ENCODE measurements around the gene TUSC1. TPM values are rescaled to one million over a fixed set of nuclear protein-coding genes. Genes with fewer than 3 reads are reported as not detected.
A peak's percentile ranks its signal among the peaks of the same experiment; 100 is the strongest.
"Not testable (repeated sequence)": the region's sequence is repeated elsewhere in the genome, so short reads cannot be mapped to it uniquely, and the experiment has no call there.

The TUSC1 gene
- total and polyA plus RNA-seq, 2 donors (not counting 3 experiments of a cell fraction or from before 2014, with no cell fraction given) = 9.5 to 12.1 TPM

DNA sequence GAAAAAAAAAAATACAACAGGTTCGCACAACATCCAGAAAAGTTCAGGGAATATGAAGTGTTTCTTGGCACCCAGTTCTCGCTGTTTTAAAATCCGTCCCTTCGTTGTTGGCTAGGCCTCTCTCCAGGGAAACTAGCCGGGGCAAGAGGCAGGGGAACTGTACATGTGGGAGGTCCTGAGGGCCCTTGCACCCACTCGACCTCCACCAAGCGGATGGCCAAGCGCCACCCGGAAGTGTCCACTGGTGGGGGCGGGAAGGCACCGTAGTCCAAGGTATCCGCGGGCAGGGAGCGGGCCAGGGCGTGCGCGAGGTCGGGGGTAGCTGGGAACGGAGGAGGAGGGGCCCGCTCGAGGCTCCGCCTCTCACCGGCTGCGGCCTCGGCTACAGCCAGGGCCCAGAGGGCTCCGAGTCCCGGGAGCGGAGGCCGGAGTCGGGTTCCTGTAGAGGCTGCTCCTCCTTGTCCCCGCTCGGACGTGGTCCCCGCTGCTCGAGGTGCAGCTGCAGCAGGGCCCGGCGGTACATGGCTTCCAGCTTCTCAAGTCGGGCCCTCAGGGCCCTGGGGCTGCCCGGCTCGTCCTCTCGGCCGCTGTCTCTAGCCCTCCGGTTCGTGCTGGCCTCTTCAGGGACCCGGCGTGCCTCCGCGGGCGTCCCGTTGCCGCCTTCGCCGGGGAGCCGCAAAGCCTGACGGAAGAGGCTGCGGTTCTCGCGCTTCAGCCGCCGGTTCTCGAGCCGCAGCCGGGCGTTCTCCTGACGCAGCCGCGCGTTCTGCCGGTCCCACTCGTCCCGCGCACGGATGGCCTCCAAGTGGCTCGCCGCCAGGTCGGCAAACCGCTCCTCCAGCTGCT is 720 bp downstream of the TUSC1 start:
- Histone ChIP-seq H3K4me1 (ENCODE audit: control insufficient read depth, extremely low read depth, insufficient read depth, low read length) (peaks cover 18% of the 10 kb centered on the region), H3K27ac (ENCODE audit: insufficient read depth, low read depth, low read length) (peak overlapping the region; percentile 67), H3K27me3 (ENCODE audit: control insufficient read depth in 2 of 2, insufficient read depth in 2 of 2, low read length in 2 of 2) (no peaks in the 10 kb centered on the region), H3K9ac (replicated peaks; ENCODE audit: extremely low read depth, insufficient read depth, low read length) (peak overlapping the region; percentile 87), H2AFZ (ENCODE audit: low read depth, low read length) (peak overlapping the region; percentile 80), H3K9me3 (replicated peaks; ENCODE audit: control insufficient read depth, insufficient read depth, low read length) (no peaks in the 10 kb centered on the region), H4K20me1 (replicated peaks; ENCODE audit: control insufficient read depth, extremely low read depth, insufficient read depth, low read length) (no peaks in the 10 kb centered on the region), H3K4me3 (replicated peaks in 1 of 3; ENCODE audit: insufficient read depth in 1 of 3, low read depth in 1 of 3, low read length in 3 of 3) (peak overlapping the region; percentile 16 to 70 (median 68)), H3K9me1 (replicated peaks; ENCODE audit: control insufficient read depth, extremely low read depth, insufficient read depth, low read length) (no peaks in the 10 kb centered on the region), H3K36me3 (ENCODE audit: control insufficient read depth in 2 of 2, extremely low read depth in 1 of 2, insufficient read depth in 2 of 2, low read length in 2 of 2) (no peaks in the 10 kb centered on the region), H3K79me2 (ENCODE audit: control insufficient read depth, insufficient read depth, low read length) (no peaks in the 10 kb centered on the region), H3K4me2 (ENCODE audit: insufficient read depth, low read length) (peak overlapping the region; percentile 55)
- peak; percentile 85 for TF ChIP-seq POLR2A (IDR thresholded peaks at IDR 0.05; ENCODE audit: low read depth, low read length)
- peak; percentile 15 for TF ChIP-seq MYC (IDR thresholded peaks at IDR 0.05; ENCODE audit: low read depth, low read length)
- TF ChIP-seq FOS (IDR thresholded peaks at IDR 0.05; ENCODE audit: borderline replicate concordance, insufficient read depth, low read length) = no peak
- no peak for TF ChIP-seq EZH2 (IDR thresholded peaks at IDR 0.05; ENCODE audit: borderline replicate concordance, low read depth, low read length, severe bottlenecking)
- TF ChIP-seq POLR2AphosphoS5 (IDR thresholded peaks at IDR 0.05; ENCODE audit: insufficient read depth, low read depth, low read length) = peak; percentile 86
- TF ChIP-seq, protein P1, sequence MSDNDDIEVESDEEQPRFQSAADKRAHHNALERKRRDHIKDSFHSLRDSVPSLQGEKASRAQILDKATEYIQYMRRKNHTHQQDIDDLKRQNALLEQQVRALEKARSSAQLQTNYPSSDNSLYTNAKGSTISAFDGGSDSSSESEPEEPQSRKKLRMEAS (IDR thresholded peaks at IDR 0.05; ENCODE audit: insufficient read depth, insufficient read length) = no peak
- no peak for TF ChIP-seq GATA2 (IDR thresholded peaks at IDR 0.05; ENCODE audit: insufficient read depth, insufficient read length, low read depth, low read length)
- TF ChIP-seq JUN (IDR thresholded peaks at IDR 0.05; ENCODE audit: borderline replicate concordance, insufficient read depth, insufficient read length, low read depth) = no peak
- TF ChIP-seq, protein P2, sequence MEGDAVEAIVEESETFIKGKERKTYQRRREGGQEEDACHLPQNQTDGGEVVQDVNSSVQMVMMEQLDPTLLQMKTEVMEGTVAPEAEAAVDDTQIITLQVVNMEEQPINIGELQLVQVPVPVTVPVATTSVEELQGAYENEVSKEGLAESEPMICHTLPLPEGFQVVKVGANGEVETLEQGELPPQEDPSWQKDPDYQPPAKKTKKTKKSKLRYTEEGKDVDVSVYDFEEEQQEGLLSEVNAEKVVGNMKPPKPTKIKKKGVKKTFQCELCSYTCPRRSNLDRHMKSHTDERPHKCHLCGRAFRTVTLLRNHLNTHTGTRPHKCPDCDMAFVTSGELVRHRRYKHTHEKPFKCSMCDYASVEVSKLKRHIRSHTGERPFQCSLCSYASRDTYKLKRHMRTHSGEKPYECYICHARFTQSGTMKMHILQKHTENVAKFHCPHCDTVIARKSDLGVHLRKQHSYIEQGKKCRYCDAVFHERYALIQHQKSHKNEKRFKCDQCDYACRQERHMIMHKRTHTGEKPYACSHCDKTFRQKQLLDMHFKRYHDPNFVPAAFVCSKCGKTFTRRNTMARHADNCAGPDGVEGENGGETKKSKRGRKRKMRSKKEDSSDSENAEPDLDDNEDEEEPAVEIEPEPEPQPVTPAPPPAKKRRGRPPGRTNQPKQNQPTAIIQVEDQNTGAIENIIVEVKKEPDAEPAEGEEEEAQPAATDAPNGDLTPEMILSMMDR (IDR thresholded peaks at IDR 0.05; ENCODE audit: extremely low read depth in 1 of 2, insufficient read depth in 1 of 2, low read depth in 1 of 2, low read length in 2 of 2) = no peak
- no TSS peak for BruUV-seq (replicated peaks)
- dilution Hi-C loops (cut with MboI; ENCODE audit: extremely low pct_ligation_motif_present, low sequenced_read_pairs) (no loop called here), intact Hi-C loops (cut with micrococcal nuclease) (loop anchor here (1.0 to 10.0 kb wide), 4 partner anchors 19 to 647 kb away; no protein-coding TSS in a partner anchor)
- ChIA-PET CTCF (interaction anchor here (0.7 to 2.8 kb wide), 6 partner anchors 10 to 649 kb away, joined by 3 to 8 read pairs (median 4); no protein-coding TSS in a partner anchor), POLR2A (no interaction called here)
- peak; percentile 81 for DNase-seq (ENCODE audit: low read depth, low spot score)
- peak; percentile 70 for FAIRE-seq

DNA sequence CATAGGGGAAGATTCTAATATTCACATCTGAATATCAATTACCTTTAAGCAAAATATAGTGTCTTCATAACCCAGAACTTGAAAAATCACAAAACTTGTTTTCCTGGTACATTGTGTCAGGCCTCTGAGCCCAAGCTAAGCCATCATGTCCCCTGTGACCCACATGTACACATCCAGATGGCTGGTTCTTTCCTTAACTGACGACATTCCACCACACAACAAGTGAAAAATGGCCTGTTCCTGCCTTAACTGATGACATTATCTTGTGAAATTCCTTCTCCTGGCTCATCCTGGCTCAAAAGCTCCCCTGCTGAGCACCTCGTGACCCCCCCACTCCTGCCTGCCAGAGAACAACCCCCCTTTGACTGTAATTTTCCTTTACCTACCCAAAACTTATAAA is 2.4 kb downstream of the TUSC1 start:
- intact Hi-C loops (cut with micrococcal nuclease) = loop anchor here (10.0 kb wide), 1 partner anchor 649 kb away; no protein-coding TSS in a partner anchor
- H3K4me2 ChIP-seq (ENCODE audit: insufficient read depth, low read length); H3K27me3 ChIP-seq (ENCODE audit: control insufficient read depth in 2 of 2, insufficient read depth in 2 of 2, low read length in 2 of 2); CTCF ChIA-PET; DNase-seq (ENCODE audit: low read depth, low spot score); H3K36me3 ChIP-seq (ENCODE audit: control insufficient read depth in 2 of 2, extremely low read depth in 1 of 2, insufficient read depth in 2 of 2, low read length in 2 of 2); FAIRE-seq; POLR2A ChIA-PET; H3K27ac ChIP-seq (ENCODE audit: insufficient read depth, low read depth, low read length); H3K9me3 ChIP-seq (replicated peaks; ENCODE audit: control insufficient read depth, insufficient read depth, low read length); dilution Hi-C loops (cut with MboI; ENCODE audit: extremely low pct_ligation_motif_present, low sequenced_read_pairs); H3K9ac ChIP-seq (replicated peaks; ENCODE audit: extremely low read depth, insufficient read depth, low read length); BruUV-seq (replicated peaks); H3K9me1 ChIP-seq (replicated peaks; ENCODE audit: control insufficient read depth, extremely low read depth, insufficient read depth, low read length); H2AFZ ChIP-seq (ENCODE audit: low read depth, low read length); H4K20me1 ChIP-seq (replicated peaks; ENCODE audit: control insufficient read depth, extremely low read depth, insufficient read depth, low read length); H3K4me3 ChIP-seq (replicated peaks in 1 of 3; ENCODE audit: insufficient read depth in 1 of 3, low read depth in 1 of 3, low read length in 3 of 3); H3K79me2 ChIP-seq (ENCODE audit: control insufficient read depth, insufficient read depth, low read length): not testable (repeated sequence)
- H3K4me1 ChIP-seq (ENCODE audit: control insufficient read depth, extremely low read depth, insufficient read depth, low read length) = peaks cover 18% of the 10 kb centered on the region

All from endothelial cell of umbilical vein (primary cell).